ENCODE measurements around the gene PTGER4.
"Not testable (repeated sequence)": the region's sequence is repeated elsewhere in the genome, so short reads cannot be mapped to it uniquely, and the experiment has no call there.

Gene PTGER4

GRCh38 chr5:40690267-40690666 lies 10.6 kb downstream of the PTGER4 start:
- TF ChIP-seq CTCF (conservative IDR thresholded peaks at IDR 0.05; ENCODE audit: low read depth, low read length) = no peak
- no peak overlapping the region for H3K4me3 ChIP-seq (ENCODE audit: low read depth, low read length)
- no peak for DNase-seq (ENCODE audit: low read depth)

GRCh38 chr5:40691894-40692293 lies 12.2 kb downstream of the PTGER4 start:
- H3K4me3 ChIP-seq (ENCODE audit: low read depth, low read length) = no peak overlapping the region

GRCh38 chr5:40694433-40694832 lies 14.7 kb downstream of the PTGER4 start:
- DNase-seq (ENCODE audit: low read depth) = no peak
- TF ChIP-seq CTCF (conservative IDR thresholded peaks at IDR 0.05; ENCODE audit: low read depth, low read length) = no peak
- no peak overlapping the region for H3K4me3 ChIP-seq (ENCODE audit: low read depth, low read length)

More at GRCh38 chr5:40691894-40692293, 12.2 kb downstream of the PTGER4 start:
- DNase-seq (ENCODE audit: low read depth) = no peak
- TF ChIP-seq CTCF (conservative IDR thresholded peaks at IDR 0.05; ENCODE audit: low read depth, low read length) = no peak

GRCh38 chr5:40700116-40700782 lies 20.5 kb downstream of the PTGER4 start:
- no peak for TF ChIP-seq CTCF (conservative IDR thresholded peaks at IDR 0.05; ENCODE audit: low read depth, low read length)
- no peak for DNase-seq (ENCODE audit: low read depth)
- H3K4me3 ChIP-seq (ENCODE audit: low read depth, low read length) = no peak overlapping the region

GRCh38 chr5:40702027-40702426 lies 22.3 kb downstream of the PTGER4 start:
- not testable (repeated sequence) for H3K4me3 ChIP-seq (ENCODE audit: low read depth, low read length); DNase-seq (ENCODE audit: low read depth)

GRCh38 chr5:40705484-40705883 lies 25.8 kb downstream of the PTGER4 start:
- not testable (repeated sequence) for H3K4me3 ChIP-seq (ENCODE audit: low read depth, low read length); DNase-seq (ENCODE audit: low read depth)

- H3K4me3 ChIP-seq (ENCODE audit: low read depth, low read length); DNase-seq (ENCODE audit: low read depth): not testable (repeated sequence)
Observed at GRCh38 chr5:40710575-40710974, 30.9 kb downstream of the PTGER4 start.

GRCh38 chr5:40714001-40714400 lies 34.3 kb downstream of the PTGER4 start:
- H3K4me3 ChIP-seq (ENCODE audit: low read depth, low read length) = no peak overlapping the region
- no peak for TF ChIP-seq CTCF (conservative IDR thresholded peaks at IDR 0.05; ENCODE audit: low read depth, low read length)
- no peak for DNase-seq (ENCODE audit: low read depth)

- no peak overlapping the region for H3K4me3 ChIP-seq (ENCODE audit: low read depth, low read length)
- DNase-seq (ENCODE audit: low read depth) = peak; percentile 46
Observed at GRCh38 chr5:40716000-40716399, 36.3 kb downstream of the PTGER4 start.

More at GRCh38 chr5:40716000-40716399, 36.3 kb downstream of the PTGER4 start:
- peak; percentile 55 for TF ChIP-seq CTCF (conservative IDR thresholded peaks at IDR 0.05; ENCODE audit: low read depth, low read length)
